HEK293T (cell line): Measurements from ENCODE around the gene KRT16.

Experiments used
- ARNT ChIP-seq: fragments of 450-650 bp; IDR thresholded peaks from 2 replicates; pipeline ENCODE4 v1.6.1; 2017; ENCODE audit warnings: mild to moderate bottlenecking
- LEF1 ChIP-seq: fragments of 450-650 bp; IDR thresholded peaks from 2 replicates; pipeline ENCODE4 v1.6.1; 2017; ENCODE audit warnings: mild to moderate bottlenecking, borderline replicate concordance
- SP1 ChIP-seq: fragments of 450-650 bp; IDR thresholded peaks from 2 replicates; pipeline ENCODE4 v1.6.1; 2017

GRCh38 chr17:41589301-41589700, 23.3 kb downstream of the KRT16 start:
- TF ChIP-seq LEF1, result no peak
- no peak for TF ChIP-seq SP1
- no peak for TF ChIP-seq ARNT
